Tibial nerve (tissue), 3 donors: Measurements from ENCODE around the gene ABCA7.

ENCODE experiments used
- POLR2A ChIP-seq, 2 donors: fragments of 450-650 bp; IDR thresholded peaks; one replicate each; pipeline ENCODE4 v1.6.1; 2017; ENCODE audit warnings: antibody characterized with exemption in 2 of 2, mild to moderate bottlenecking in 2 of 2, moderate library complexity in 2 of 2
- TF ChIP-seq, protein P1 (sequence below), 5 experiments: fragments of 200-600 bp in 3 of 5; fragments of 450-650 bp in 2 of 5; sonication (generic) in 3 of 5; IDR thresholded peaks; one replicate each; pipeline ENCODE4 v1.5.1; 2016 to 2019; ENCODE audit warnings: antibody characterized with exemption in 5 of 5, mild to moderate bottlenecking in 3 of 5, moderate library complexity in 2 of 5

GRCh38 chr19:992670-993055, 47.2 kb upstream of the ABCA7 start:
- TF ChIP-seq, protein P1, sequence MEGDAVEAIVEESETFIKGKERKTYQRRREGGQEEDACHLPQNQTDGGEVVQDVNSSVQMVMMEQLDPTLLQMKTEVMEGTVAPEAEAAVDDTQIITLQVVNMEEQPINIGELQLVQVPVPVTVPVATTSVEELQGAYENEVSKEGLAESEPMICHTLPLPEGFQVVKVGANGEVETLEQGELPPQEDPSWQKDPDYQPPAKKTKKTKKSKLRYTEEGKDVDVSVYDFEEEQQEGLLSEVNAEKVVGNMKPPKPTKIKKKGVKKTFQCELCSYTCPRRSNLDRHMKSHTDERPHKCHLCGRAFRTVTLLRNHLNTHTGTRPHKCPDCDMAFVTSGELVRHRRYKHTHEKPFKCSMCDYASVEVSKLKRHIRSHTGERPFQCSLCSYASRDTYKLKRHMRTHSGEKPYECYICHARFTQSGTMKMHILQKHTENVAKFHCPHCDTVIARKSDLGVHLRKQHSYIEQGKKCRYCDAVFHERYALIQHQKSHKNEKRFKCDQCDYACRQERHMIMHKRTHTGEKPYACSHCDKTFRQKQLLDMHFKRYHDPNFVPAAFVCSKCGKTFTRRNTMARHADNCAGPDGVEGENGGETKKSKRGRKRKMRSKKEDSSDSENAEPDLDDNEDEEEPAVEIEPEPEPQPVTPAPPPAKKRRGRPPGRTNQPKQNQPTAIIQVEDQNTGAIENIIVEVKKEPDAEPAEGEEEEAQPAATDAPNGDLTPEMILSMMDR (IDR thresholded peaks at IDR 0.05), result no peak
- TF ChIP-seq POLR2A (IDR thresholded peaks at IDR 0.05), result no peak
